ENCODE measurements around the gene LEUTX.
A peak's percentile ranks its signal among the peaks of the same experiment; 100 is the strongest.

Gene LEUTX

GRCh38 chr19:39792999-39793546 lies 14.4 kb downstream of the LEUTX start:
- peak overlapping the region; percentile 85 for H2AFZ ChIP-seq (ENCODE audit: low read depth, low read length, severe bottlenecking)
- H4K20me1 ChIP-seq (ENCODE audit: low read depth, low read length): no peaks in the 10 kb centered on the region
- no peaks in the 10 kb centered on the region for H3K27me3 ChIP-seq (ENCODE audit: low read length)
- peak overlapping the region; percentile 44 for H3K9ac ChIP-seq (ENCODE audit: low read length)
- TF ChIP-seq CTCF (IDR thresholded peaks at IDR 0.05; ENCODE audit: insufficient read depth, low read length, poor library complexity, severe bottlenecking) (peak; percentile 85), EZH2phosphoT487 (conservative IDR thresholded peaks at IDR 0.05; ENCODE audit: low read length) (no peak)
- no peaks in the 10 kb centered on the region for H3F3A ChIP-seq (ENCODE audit: insufficient read depth)
- no peaks in the 10 kb centered on the region for H3K9me2 ChIP-seq (replicated peaks; ENCODE audit: insufficient read depth, low read length)
- H3K79me2 ChIP-seq (ENCODE audit: insufficient read depth, low read length): no peaks in the 10 kb centered on the region
- peak overlapping the region; percentile 70 for H3K4me2 ChIP-seq (ENCODE audit: low read depth, low read length, poor library complexity, severe bottlenecking)
- H3K4me3 ChIP-seq (ENCODE audit: insufficient read depth, low read length, poor library complexity, severe bottlenecking): peak overlapping the region; percentile 54
- no peak overlapping the region for H3K27ac ChIP-seq (ENCODE audit: low read depth, low read length)
- no peaks in the 10 kb centered on the region for H3K36me3 ChIP-seq (ENCODE audit: low read length)
- no peaks in the 10 kb centered on the region for H3K9me3 ChIP-seq (ENCODE audit: insufficient read depth, low read length)

GRCh38 chr19:39795001-39795400 lies 16.3 kb downstream of the LEUTX start:
- no peaks in the 10 kb centered on the region for H3K79me2 ChIP-seq (ENCODE audit: insufficient read depth, low read length)
- no peaks in the 10 kb centered on the region for H3K27me3 ChIP-seq (ENCODE audit: low read length)
- H3K9me2 ChIP-seq (replicated peaks; ENCODE audit: insufficient read depth, low read length): no peaks in the 10 kb centered on the region
- H3K9me3 ChIP-seq (ENCODE audit: insufficient read depth, low read length): no peaks in the 10 kb centered on the region
- H3K4me3 ChIP-seq (ENCODE audit: insufficient read depth, low read length, poor library complexity, severe bottlenecking): no peak overlapping the region
- no peak overlapping the region for H3K4me2 ChIP-seq (ENCODE audit: low read depth, low read length, poor library complexity, severe bottlenecking)
- H3K36me3 ChIP-seq (ENCODE audit: low read length): no peaks in the 10 kb centered on the region
- H4K20me1 ChIP-seq (ENCODE audit: low read depth, low read length): no peaks in the 10 kb centered on the region
- TF ChIP-seq CTCF (IDR thresholded peaks at IDR 0.05; ENCODE audit: insufficient read depth, low read length, poor library complexity, severe bottlenecking): no peak
- H3K9ac ChIP-seq (ENCODE audit: low read length): no peak overlapping the region
- H3F3A ChIP-seq (ENCODE audit: insufficient read depth): no peaks in the 10 kb centered on the region
- no peak overlapping the region for H2AFZ ChIP-seq (ENCODE audit: low read depth, low read length, severe bottlenecking)
- H3K27ac ChIP-seq (ENCODE audit: low read depth, low read length): no peak overlapping the region

- TF ChIP-seq EZH2phosphoT487 (conservative IDR thresholded peaks at IDR 0.05; ENCODE audit: low read length) (no peak), CTCF (IDR thresholded peaks at IDR 0.05; ENCODE audit: insufficient read depth, low read length, poor library complexity, severe bottlenecking) (no peak)
- Histone ChIP-seq H3K27ac (ENCODE audit: low read depth, low read length) (no peak overlapping the region), H4K20me1 (ENCODE audit: low read depth, low read length) (no peaks in the 10 kb centered on the region), H3K9me3 (ENCODE audit: insufficient read depth, low read length) (no peaks in the 10 kb centered on the region), H3K4me3 (ENCODE audit: insufficient read depth, low read length, poor library complexity, severe bottlenecking) (no peak overlapping the region), H3K9ac (ENCODE audit: low read length) (no peak overlapping the region), H3K36me3 (ENCODE audit: low read length) (no peaks in the 10 kb centered on the region), H3K79me2 (ENCODE audit: insufficient read depth, low read length) (no peaks in the 10 kb centered on the region), H2AFZ (ENCODE audit: low read depth, low read length, severe bottlenecking) (no peak overlapping the region), H3K9me2 (replicated peaks; ENCODE audit: insufficient read depth, low read length) (no peaks in the 10 kb centered on the region), H3K27me3 (ENCODE audit: low read length) (no peaks in the 10 kb centered on the region), H3K4me2 (ENCODE audit: low read depth, low read length, poor library complexity, severe bottlenecking) (no peak overlapping the region), H3F3A (ENCODE audit: insufficient read depth) (no peaks in the 10 kb centered on the region)
Observed at GRCh38 chr19:39796000-39796498, 17.4 kb downstream of the LEUTX start.

Measured in SU-DHL-6 (cell line).